ENCODE measurements around the gene ABCA9.
"Not testable (repeated sequence)": the region's sequence is repeated elsewhere in the genome, so short reads cannot be mapped to it uniquely, and the experiment has no call there.

The ABCA9 gene

GRCh38 chr17:69042308-69042707 lies 18.4 kb downstream of the ABCA9 start:
- DNase-seq: no peak

GRCh38 chr17:69031839-69032238 lies 28.9 kb downstream of the ABCA9 start:
- no peak for DNase-seq

GRCh38 chr17:69030169-69030568 lies 30.6 kb downstream of the ABCA9 start:
- DNase-seq: no peak

- no peak for DNase-seq
Observed at GRCh38 chr17:69018687-69019086, 42.0 kb downstream of the ABCA9 start.

GRCh38 chr17:69018022-69018615 lies 42.6 kb downstream of the ABCA9 start:
- no peak for DNase-seq

GRCh38 chr17:69015631-69016030 lies 45.1 kb downstream of the ABCA9 start:
- no peak for DNase-seq

- DNase-seq: no peak
Observed at GRCh38 chr17:69012895-69013805, 47.6 kb downstream of the ABCA9 start.

GRCh38 chr17:69009930-69010329 lies 50.8 kb downstream of the ABCA9 start:
- DNase-seq: no peak

GRCh38 chr17:69004759-69005158 lies 56.0 kb downstream of the ABCA9 start:
- not testable (repeated sequence) for DNase-seq

- DNase-seq: not testable (repeated sequence)
Observed at GRCh38 chr17:68999743-69000142, 61.0 kb downstream of the ABCA9 start.

GRCh38 chr17:68993112-68993511 lies 67.6 kb downstream of the ABCA9 start:
- no peak for DNase-seq

- no peak for DNase-seq
Observed at GRCh38 chr17:68987966-68988365, 72.8 kb downstream of the ABCA9 start.

- DNase-seq: no peak
Observed at GRCh38 chr17:68981288-68981687, 79.4 kb downstream of the ABCA9 start.

GRCh38 chr17:68973098-68973846 lies 87.5 kb downstream of the ABCA9 start:
- no peak for DNase-seq

- no peak for DNase-seq
Observed at GRCh38 chr17:68972119-68972704, 88.5 kb downstream of the ABCA9 start.

GRCh38 chr17:68969101-68969500 lies 91.6 kb downstream of the ABCA9 start:
- DNase-seq: no peak

GRCh38 chr17:68963958-68964357 lies 96.8 kb downstream of the ABCA9 start:
- no peak for DNase-seq

GRCh38 chr17:68961214-68961882 lies 99.4 kb downstream of the ABCA9 start:
- no peak for DNase-seq

- DNase-seq: not testable (repeated sequence)
Observed at GRCh38 chr17:68959117-68959516, 101.6 kb downstream of the ABCA9 start.

GRCh38 chr17:68957944-68958343 lies 102.8 kb downstream of the ABCA9 start:
- no peak for DNase-seq

GRCh38 chr17:68955181-68955841 lies 105.4 kb downstream of the ABCA9 start, which contains the start of gene ABCA8:
Gene ABCA8 (minus strand): TSS chr17:68955392. CDS start chr17:68942034, 13,358 bp downstream.
- DNase-seq: no peak

Measured in NCI-H187 (cell line).